PC-9 (cell line): ENCODE results near the gene GXYLT2. TPM values are rescaled to one million over a fixed set of nuclear protein-coding genes. Genes with fewer than 3 reads are reported as not detected.

Experiments used
- BruUV-seq: library from RNA; stranded (reverse); fragments of 400-500 nt; replicated peaks from 2 replicates; lab custom pipeline; 2021; lab: Mats Ljungman, UMichigan
- CTCF ChIA-PET: fragments of 300-600 bp; sonication (Branson Sonifier 250); formaldehyde crosslinking; loops from one replicate; lab custom pipeline; 2022; ENCODE audit warnings: antibody characterized with exemption; lab: Charles Lee
- POLR2A ChIA-PET: fragments of 300-600 bp; sonication (Branson Sonifier 250); formaldehyde crosslinking; loops from one replicate; lab custom pipeline; 2022; ENCODE audit warnings: antibody characterized with exemption; ENCODE audit not compliant: unreplicated experiment; lab: Charles Lee
- DNase-seq, 2 experiments: peaks; one replicate each; pipeline versions ENCODE4 v3.0.0 to v3.0.0-alpha.2; 2015 to 2022; ENCODE audit warnings: mixed read lengths in 1 of 2
- H2AFZ ChIP-seq: fragments of 200-600 bp; sonication (generic); 2 replicates; pipeline ENCODE4 v1.8.1; 2017; ENCODE audit warnings: antibody characterized with exemption
- H3F3A ChIP-seq: fragments of 200-600 bp; sonication (generic); 2 replicates; pipeline ENCODE4 v1.8.1; 2017; ENCODE audit warnings: antibody characterized with exemption, mild to moderate bottlenecking, low read depth; ENCODE audit not compliant: insufficient read depth
- H3K27ac ChIP-seq: fragments of 200-600 bp; sonication (generic); 2 replicates; pipeline ENCODE4 v1.6.1; 2016; ENCODE audit warnings: mixed run types
- H3K27me3 ChIP-seq: fragments of 200-600 bp; sonication (generic); 2 replicates; pipeline ENCODE4 v1.6.1; 2016; ENCODE audit warnings: low read depth, mixed run types; ENCODE audit not compliant: insufficient read depth
- H3K36me3 ChIP-seq: fragments of 200-600 bp; sonication (generic); 2 replicates; pipeline ENCODE4 v1.6.1; 2016; ENCODE audit warnings: low read depth, mixed run types
- H3K4me1 ChIP-seq: fragments of 200-600 bp; sonication (generic); replicated peaks from 2 replicates; pipeline ENCODE4 v1.6.1; 2016; ENCODE audit warnings: mixed run types; ENCODE audit not compliant: insufficient read depth
- H3K4me2 ChIP-seq: fragments of 200-600 bp; sonication (generic); 2 replicates; pipeline ENCODE4 v1.6.1; 2017; ENCODE audit warnings: mixed run types
- H3K4me3 ChIP-seq: fragments of 200-600 bp; sonication (generic); 2 replicates; pipeline ENCODE4 v1.6.1; 2016; ENCODE audit warnings: mixed run types
- H3K79me2 ChIP-seq: fragments of 200-600 bp; sonication (generic); 2 replicates; pipeline ENCODE4 v1.6.1; 2017; ENCODE audit warnings: low read depth, mixed run types
- H3K9me2 ChIP-seq: fragments of 200-600 bp; sonication (generic); 2 replicates; pipeline ENCODE4 v1.8.1; 2017; ENCODE audit warnings: mild to moderate bottlenecking; ENCODE audit not compliant: insufficient read depth
- H3K9me3 ChIP-seq: fragments of 200-600 bp; sonication (generic); 2 replicates; pipeline ENCODE4 v1.8.1; 2016; ENCODE audit warnings: low read depth; ENCODE audit not compliant: insufficient read depth
- H4K20me1 ChIP-seq: fragments of 200-600 bp; sonication (generic); 2 replicates; pipeline ENCODE4 v1.8.1; 2017; ENCODE audit not compliant: insufficient read depth
- EZH2 ChIP-seq: fragments of 200-600 bp; sonication (generic); IDR thresholded peaks from 2 replicates; pipeline ENCODE4 v1.8.0; 2017; ENCODE audit warnings: antibody characterized with exemption, low read depth
- intact Hi-C: fragments of 100-400 bp; cut with micrococcal nuclease; formaldehyde crosslinking; loops from one replicate; pipeline ENCODE4 v1.10.0; 2022; ENCODE audit not compliant: unreplicated experiment
- total RNA-seq: library from RNA; stranded (reverse); gene quantifications from 2 replicates; pipeline ENCODE4 v1.2.3, GENCODE V29; 2021
- TF ChIP-seq, protein P1 (sequence below): fragments of 200-600 bp; sonication (generic); conservative IDR thresholded peaks from 2 replicates; pipeline ENCODE4 v1.6.1; 2017; ENCODE audit warnings: mixed run types, antibody characterized with exemption, mild to moderate bottlenecking, moderate library complexity

The GXYLT2 gene
- total RNA-seq, 1 experiment from 2014 or later = 2.9 TPM

DNA sequence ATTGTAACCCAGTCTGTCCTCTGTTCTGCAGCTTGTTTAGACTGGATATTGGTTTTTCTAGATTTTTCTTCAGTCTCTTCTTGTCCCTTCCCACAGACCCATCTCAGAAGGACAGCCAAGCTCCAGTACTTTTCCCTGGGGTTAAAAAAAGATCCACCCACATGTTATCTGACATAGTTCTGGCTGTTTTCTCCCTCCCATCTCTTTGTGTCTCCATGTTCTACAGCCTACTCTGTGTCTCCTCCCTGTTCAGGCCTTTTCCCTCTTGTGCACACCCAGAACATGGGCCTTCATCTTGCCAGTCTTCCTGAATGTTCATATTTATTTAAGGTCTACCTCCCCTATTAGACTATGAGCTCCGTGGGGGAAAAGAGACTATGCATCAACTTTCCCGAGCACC is 103.7 kb downstream of the GXYLT2 start:
- Histone ChIP-seq H3K9me2 (no peaks in the 10 kb centered on the region), H3K79me2 (no peaks in the 10 kb centered on the region), H2AFZ (no peak overlapping the region), H3K9me3 (no peaks in the 10 kb centered on the region), H3K27ac (no peak overlapping the region), H3F3A (no peaks in the 10 kb centered on the region), H4K20me1 (no peaks in the 10 kb centered on the region), H3K4me2 (no peak overlapping the region), H3K4me1 (no peaks in the 10 kb centered on the region), H3K4me3 (no peak overlapping the region), H3K27me3 (no peaks in the 10 kb centered on the region), H3K36me3 (no peaks in the 10 kb centered on the region)
- no peak for DNase-seq
- ChIA-PET CTCF (no interaction called here), POLR2A (no interaction called here)
- BruUV-seq = no TSS peak
- intact Hi-C loops = no loop called here
- TF ChIP-seq, protein P1, sequence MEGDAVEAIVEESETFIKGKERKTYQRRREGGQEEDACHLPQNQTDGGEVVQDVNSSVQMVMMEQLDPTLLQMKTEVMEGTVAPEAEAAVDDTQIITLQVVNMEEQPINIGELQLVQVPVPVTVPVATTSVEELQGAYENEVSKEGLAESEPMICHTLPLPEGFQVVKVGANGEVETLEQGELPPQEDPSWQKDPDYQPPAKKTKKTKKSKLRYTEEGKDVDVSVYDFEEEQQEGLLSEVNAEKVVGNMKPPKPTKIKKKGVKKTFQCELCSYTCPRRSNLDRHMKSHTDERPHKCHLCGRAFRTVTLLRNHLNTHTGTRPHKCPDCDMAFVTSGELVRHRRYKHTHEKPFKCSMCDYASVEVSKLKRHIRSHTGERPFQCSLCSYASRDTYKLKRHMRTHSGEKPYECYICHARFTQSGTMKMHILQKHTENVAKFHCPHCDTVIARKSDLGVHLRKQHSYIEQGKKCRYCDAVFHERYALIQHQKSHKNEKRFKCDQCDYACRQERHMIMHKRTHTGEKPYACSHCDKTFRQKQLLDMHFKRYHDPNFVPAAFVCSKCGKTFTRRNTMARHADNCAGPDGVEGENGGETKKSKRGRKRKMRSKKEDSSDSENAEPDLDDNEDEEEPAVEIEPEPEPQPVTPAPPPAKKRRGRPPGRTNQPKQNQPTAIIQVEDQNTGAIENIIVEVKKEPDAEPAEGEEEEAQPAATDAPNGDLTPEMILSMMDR = no peak
- no peak for TF ChIP-seq EZH2

DNA sequence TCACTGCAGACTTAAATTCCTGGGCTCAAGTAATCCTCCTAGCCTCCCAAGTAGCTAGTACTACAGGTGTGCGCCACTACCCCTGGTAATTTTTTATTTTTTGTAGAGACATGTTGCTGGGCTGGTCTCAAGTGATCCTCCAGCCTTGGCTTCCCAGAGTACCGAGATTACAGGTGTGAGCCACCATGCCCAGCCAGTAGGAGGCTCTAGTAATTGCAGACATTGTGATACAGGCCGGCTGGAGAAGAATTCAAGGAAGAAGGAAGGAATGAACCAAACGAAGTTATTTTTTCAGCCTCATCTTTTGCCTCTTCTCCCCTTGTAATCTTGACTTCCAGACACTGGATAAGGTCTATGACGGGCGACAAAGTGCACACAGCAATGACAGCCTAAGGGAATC is 105.5 kb downstream of the GXYLT2 start:
- Histone ChIP-seq H3K9me2 (no peaks in the 10 kb centered on the region), H3K27me3 (no peaks in the 10 kb centered on the region), H3K27ac (no peak overlapping the region), H3K9me3 (no peaks in the 10 kb centered on the region), H3F3A (no peaks in the 10 kb centered on the region), H3K4me2 (no peak overlapping the region), H2AFZ (no peak overlapping the region), H3K79me2 (peaks cover 15% of the 10 kb centered on the region), H3K4me1 (peaks cover 6% of the 10 kb centered on the region), H4K20me1 (peaks cover 8% of the 10 kb centered on the region), H3K36me3 (peaks cover 6% of the 10 kb centered on the region; the same call in 1 of the 2 replicates), H3K4me3 (no peak overlapping the region)
- ChIA-PET CTCF (no interaction called here), POLR2A (no interaction called here)
- no TSS peak for BruUV-seq
- intact Hi-C loops = no loop called here
- TF ChIP-seq EZH2 = no peak
- TF ChIP-seq, protein P1 = no peak
- no peak for DNase-seq

DNA sequence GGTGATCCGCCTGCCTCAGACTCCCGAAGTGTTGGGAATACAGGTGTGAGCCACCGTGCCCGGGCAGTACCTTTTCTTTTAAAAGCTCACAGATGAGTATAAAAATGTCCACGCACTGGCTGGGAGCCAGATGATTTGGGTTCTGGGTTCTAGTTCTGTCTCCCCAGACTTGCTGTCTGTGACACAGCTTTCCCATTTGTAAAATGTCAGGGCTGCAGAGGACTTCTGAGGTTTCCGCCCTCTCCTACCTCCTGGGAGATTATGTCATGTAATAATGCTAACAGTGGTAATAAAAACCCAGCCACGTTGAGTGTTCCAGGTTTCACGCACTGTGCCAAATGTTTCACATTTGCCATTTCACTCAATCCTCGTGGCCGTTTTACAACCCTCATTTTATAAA is 107.5 kb downstream of the GXYLT2 start:
- DNase-seq = no peak
- H3K79me2 ChIP-seq = peaks cover 34% of the 10 kb centered on the region
- no peaks in the 10 kb centered on the region for H3K27me3 ChIP-seq
- POLR2A ChIA-PET = interaction anchor here (0.6 kb wide), 1 partner anchor 84 kb away, joined by 4 read pairs; no protein-coding TSS in a partner anchor
- no peak overlapping the region for H3K27ac ChIP-seq
- TF ChIP-seq, protein P1 = no peak
- no peak for TF ChIP-seq EZH2
- H3K4me2 ChIP-seq = no peak overlapping the region
- H3K36me3 ChIP-seq = peaks cover 16% of the 10 kb centered on the region; the same call in 1 of the 2 replicates
- BruUV-seq = no TSS peak
- H3K9me3 ChIP-seq = no peaks in the 10 kb centered on the region
- H3F3A ChIP-seq = no peaks in the 10 kb centered on the region
- intact Hi-C loops = loop anchor here (5.0 kb wide), 1 partner anchor 62 kb away; no protein-coding TSS in a partner anchor
- peaks cover 27% of the 10 kb centered on the region for H4K20me1 ChIP-seq
- no peaks in the 10 kb centered on the region for H3K9me2 ChIP-seq
- H2AFZ ChIP-seq = no peak overlapping the region
- no peak overlapping the region for H3K4me3 ChIP-seq
- CTCF ChIA-PET = no interaction called here
- H3K4me1 ChIP-seq = peaks cover 21% of the 10 kb centered on the region
